ENCODE results near the gene SLC19A2. TPM values are rescaled to one million over a fixed set of nuclear protein-coding genes. Genes with fewer than 3 reads are reported as not detected.
"Not testable (repeated sequence)": the region's sequence is repeated elsewhere in the genome, so short reads cannot be mapped to it uniquely, and the experiment has no call there.

The SLC19A2 gene
- total and polyA plus RNA-seq, 2 of the 13 experiments (the other 11 are each of a cell fraction or from before 2014, with no cell fraction given): 30.4 to 56.0 TPM

GRCh38 chr1:169507413-169507812 is 21.7 kb upstream of the SLC19A2 start (continued):
- TF ChIP-seq CERS6 (CRISPR knock-in tag; IDR thresholded peaks at IDR 0.05) (no peak), KAT2B (IDR thresholded peaks at IDR 0.05; ENCODE audit: borderline replicate concordance, low read depth, low read length) (no peak), ZNF678 (CRISPR knock-in tag; IDR thresholded peaks at IDR 0.05) (no peak), ZNF382 (CRISPR knock-in tag; IDR thresholded peaks at IDR 0.05; ENCODE audit: borderline replicate concordance) (no peak), ZHX2 (IDR thresholded peaks at IDR 0.05; ENCODE audit: low read depth) (no peak), ZHX2 (CRISPR knock-in tag; IDR thresholded peaks at IDR 0.05; ENCODE audit: borderline replicate concordance) (no peak), MYNN (CRISPR knock-in tag; IDR thresholded peaks at IDR 0.05; ENCODE audit: low read depth) (no peak)

- in situ Hi-C loops (cut with HindIII; ENCODE audit: extremely low pct_ligation_motif_present, low pct_unique_long_range_greater_than_20kb); H2AFZ ChIP-seq (ENCODE audit: low read length); H3K9ac ChIP-seq (ENCODE audit: insufficient read depth, low read depth, low read length); H3K9me3 ChIP-seq (ENCODE audit: low read length); intact Hi-C loops (cut with micrococcal nuclease; ENCODE audit: unreplicated experiment); H3K4me3 ChIP-seq (replicated peaks in 1 of 3; ENCODE audit: insufficient read depth in 1 of 3, low read depth in 2 of 3, low read length in 3 of 3); H3K36me3 ChIP-seq (replicated peaks in 1 of 2; ENCODE audit: control insufficient read depth in 1 of 2, insufficient read depth in 2 of 2, low read length in 2 of 2); DNase-seq (ENCODE audit: low spot score); CTCF ChIA-PET (ENCODE audit: low intra/inter-chr PET ratio, low total read pairs); H3K27ac ChIP-seq (ENCODE audit: extremely low read length, insufficient read depth, low read length); H3K27me3 ChIP-seq (ENCODE audit: control insufficient read depth in 1 of 2, insufficient read depth in 2 of 2, low read length in 2 of 2); H4K20me1 ChIP-seq (ENCODE audit: insufficient read depth, low read length); H3K4me2 ChIP-seq (ENCODE audit: low read depth, low read length); BruUV-seq (replicated peaks); H3K79me2 ChIP-seq (ENCODE audit: insufficient read depth, low read length); ATAC-seq; FAIRE-seq; POLR2A ChIA-PET: not testable (repeated sequence)
- 97% methylated on average over 2 of the region's 2 CpGs for WGBS (ENCODE audit: low lambda C conversion rate)
- H3K4me1 ChIP-seq (ENCODE audit: insufficient read depth, low read length): peaks cover 47% of the 10 kb centered on the region
Measured at GRCh38 chr1:169503601-169504000, 17.9 kb upstream of the SLC19A2 start.

All from HepG2 (cell line).